WI38 (cell line): ENCODE results near the gene TSEN54.

Experiments
- H3K4me3 ChIP-seq: 2 replicates; pipeline ENCODE4 v1.5.1; 2011; ENCODE audit warnings: low read depth, mild to moderate bottlenecking, control low read depth, low read length
- CTCF ChIP-seq: IDR thresholded peaks from 2 replicates; pipeline ENCODE4 v1.5.1; 2012; ENCODE audit warnings: low read depth, mild to moderate bottlenecking, control low read depth, low read length

TSEN54 gene

GRCh38 chr17:75555679-75556153 is 39.4 kb downstream of the TSEN54 start:
- TF ChIP-seq CTCF: no peak
- H3K4me3 ChIP-seq: no peak overlapping the region

- H3K4me3 ChIP-seq: no peak overlapping the region
- no peak for TF ChIP-seq CTCF
Measured at GRCh38 chr17:75557075-75557851, 40.9 kb downstream of the TSEN54 start.

GRCh38 chr17:75557852-75558665 is 41.7 kb downstream of the TSEN54 start:
- no peak for TF ChIP-seq CTCF
- no peak overlapping the region for H3K4me3 ChIP-seq

DNA sequence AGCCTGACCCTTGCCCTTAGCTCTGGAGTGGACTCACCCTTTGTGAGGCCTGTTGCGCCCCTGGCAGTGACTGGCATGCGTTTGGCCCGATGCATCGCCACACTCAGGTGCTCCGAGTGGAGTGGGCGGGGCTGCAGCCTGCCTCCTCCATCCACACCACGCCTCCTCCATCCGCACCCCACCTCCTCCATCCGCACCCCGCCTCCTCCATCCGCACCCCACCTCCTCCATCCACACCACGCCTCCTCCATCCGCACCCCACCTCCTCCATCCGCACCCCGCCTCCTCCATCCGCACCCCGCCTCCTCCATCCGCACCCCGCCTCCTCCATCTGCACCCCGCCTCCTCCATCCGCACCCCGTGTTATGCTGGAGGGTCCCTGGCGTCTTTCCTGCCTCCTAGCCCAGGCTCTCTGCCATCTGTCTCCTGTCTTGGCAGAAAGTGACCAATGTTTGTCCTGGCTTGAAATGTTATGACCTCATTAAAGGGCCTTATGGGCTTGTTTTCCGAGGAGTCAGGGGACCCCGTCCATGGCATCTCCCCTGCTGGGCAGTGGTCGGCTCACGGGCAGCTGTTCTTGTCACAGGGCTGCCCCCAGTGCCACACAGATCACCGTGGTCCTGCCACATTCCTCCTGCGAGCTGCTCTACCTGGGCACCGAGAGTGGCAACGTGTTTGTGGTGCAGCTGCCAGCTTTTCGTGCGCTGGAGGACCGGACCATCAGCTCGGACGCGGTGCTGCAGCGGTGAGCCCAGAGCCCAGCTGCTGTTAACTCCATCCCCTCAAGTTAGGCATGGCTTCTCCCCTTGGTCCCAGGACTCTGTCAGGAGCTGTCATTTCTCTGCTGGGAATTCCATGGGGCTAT is 42.6 kb downstream of the TSEN54 start:
- H3K4me3 ChIP-seq: no peak overlapping the region
- TF ChIP-seq CTCF: no peak

GRCh38 chr17:75559958-75560533 is 43.7 kb downstream of the TSEN54 start:
- no peak overlapping the region for H3K4me3 ChIP-seq
- no peak for TF ChIP-seq CTCF

GRCh38 chr17:75561927-75562603 is 45.7 kb downstream of the TSEN54 start:
- no peak for TF ChIP-seq CTCF
- no peak overlapping the region for H3K4me3 ChIP-seq
